GM12878 (cell line): Measurements from ENCODE around the gene PHACTR3. TPM values are rescaled to one million over a fixed set of nuclear protein-coding genes. Genes with fewer than 3 reads are reported as not detected.

Experiments
- BMI1 ChIP-seq: fragments of 450-650 bp; IDR thresholded peaks from 2 replicates; pipeline ENCODE4 v1.6.1; 2016; ENCODE audit warnings: mild to moderate bottlenecking, moderate library complexity, borderline replicate concordance
- MXI1 ChIP-seq: fragments of 150-350 bp; IDR thresholded peaks from 2 replicates; pipeline ENCODE4 v1.6.1; 2011; ENCODE audit warnings: low read depth, mild to moderate bottlenecking, inconsistent platforms, low read length, improper control_type of control experiment
- NFYA ChIP-seq: IDR thresholded peaks from 2 replicates; pipeline ENCODE4 v1.6.1; 2011; ENCODE audit warnings: low read depth, mild to moderate bottlenecking, low read length, improper control_type of control experiment, borderline replicate concordance
- SREBF1 ChIP-seq: IDR thresholded peaks from 2 replicates; pipeline ENCODE4 v1.6.1; 2012; ENCODE audit warnings: mild to moderate bottlenecking, low read length
- TCF7 ChIP-seq: IDR thresholded peaks from 2 replicates; pipeline ENCODE4 v1.6.1; 2014; ENCODE audit warnings: antibody characterized with exemption, borderline replicate concordance
- polyA plus RNA-seq, 11 experiments: library from polyadenylated mRNA; depleted of rRNA in 4 of 11; unstranded in 6 of 11; stranded (reverse) in 5 of 11; fragments of >200 nt; fragmentation: Nextera tagmentation in 4 of 11; fragmentation: Illumina TruSeq in 1 of 11; extraction: Ambion mirVana in 4 of 11; extraction: Trizol in 1 of 11; gene quantifications; 1 replicate in 1 of 11; 2 replicates in 10 of 11; pipeline versions ENCODE4 v1.2.1 to v1.2.3, GENCODE V29; 2011 to 2016; ENCODE audit warnings: inconsistent platforms in 2 of 11, missing spikeins in 2 of 11, low read depth in 1 of 11
- total RNA-seq, 4 experiments: library from RNA; depleted of rRNA in 3 of 4; stranded (reverse); fragments of >200 nt in 3 of 4; fragmentation: Illumina TruSeq in 1 of 4; extraction: Trizol in 1 of 4; gene quantifications; 2 replicates each; pipeline versions ENCODE4 v1.2.1 to v1.2.3, GENCODE V29; 2013 to 2021
- TF ChIP-seq, protein P1 (sequence below): fragments of 450-650 bp; IDR thresholded peaks from 2 replicates; pipeline ENCODE4 v1.6.1; 2016; ENCODE audit warnings: mild to moderate bottlenecking, moderate library complexity, borderline replicate concordance
- TF ChIP-seq, protein P2 (sequence below): fragments of 450-650 bp; formaldehyde crosslinking; IDR thresholded peaks from 2 replicates; pipeline ENCODE4 v1.4.0; 2020; ENCODE audit warnings: mild to moderate bottlenecking, moderate library complexity
- TF ChIP-seq, protein P3 (sequence below): fragments of 450-650 bp; IDR thresholded peaks from 2 replicates; pipeline ENCODE4 v1.6.1; 2017; ENCODE audit warnings: mild to moderate bottlenecking, moderate library complexity

PHACTR3 gene
- total and polyA plus RNA-seq, 10 of the 15 experiments (the other 5 are each of a cell fraction or from before 2014, with no cell fraction given), result 0.17 to 2.7 (median 0.27) TPM; not detected in 1

DNA sequence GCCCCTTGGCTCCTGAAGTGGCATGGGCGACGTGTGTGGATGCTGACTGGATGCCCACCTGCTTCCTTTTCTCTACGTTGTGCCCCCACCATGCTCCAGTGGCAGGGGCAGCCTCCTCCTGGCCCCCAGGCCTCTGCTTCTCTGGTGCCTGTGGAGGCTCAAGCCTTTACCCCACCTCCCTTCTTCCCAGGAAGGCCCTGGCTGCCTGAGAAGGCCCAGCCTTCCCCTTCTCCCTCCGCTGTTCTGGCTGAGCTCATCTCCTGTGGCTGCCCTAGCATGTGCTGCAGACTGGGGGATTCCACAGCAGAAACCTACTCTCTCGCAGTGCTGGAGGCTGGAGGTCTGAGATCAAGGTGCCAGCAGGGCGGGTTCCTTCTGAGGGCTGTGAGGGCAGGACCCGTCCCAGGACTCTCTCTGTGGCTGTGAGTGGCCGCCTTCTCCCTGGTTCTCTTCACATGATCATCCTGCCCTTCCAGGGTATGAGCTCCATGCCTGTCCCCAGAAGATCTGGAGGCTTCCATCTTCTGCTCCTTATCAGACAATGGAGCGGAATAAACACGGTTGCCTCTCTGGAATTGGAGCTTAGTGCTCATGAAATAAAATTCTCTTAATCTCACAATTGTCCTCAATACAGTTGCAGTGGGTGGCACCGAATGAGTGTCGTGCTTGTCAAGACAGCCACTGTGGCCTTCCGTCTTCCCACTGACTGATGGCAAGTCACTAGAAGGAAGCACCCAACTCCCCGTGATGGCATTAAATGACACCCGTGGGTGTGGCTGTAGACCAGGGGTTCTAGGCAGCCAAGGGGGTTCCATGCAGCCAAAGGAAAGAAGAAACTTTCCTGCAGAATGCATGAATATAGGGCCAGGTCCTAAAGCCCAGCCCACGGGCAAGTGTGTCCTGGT, 25.1 kb downstream of the PHACTR3 start (continued):
- TF ChIP-seq, protein P1, sequence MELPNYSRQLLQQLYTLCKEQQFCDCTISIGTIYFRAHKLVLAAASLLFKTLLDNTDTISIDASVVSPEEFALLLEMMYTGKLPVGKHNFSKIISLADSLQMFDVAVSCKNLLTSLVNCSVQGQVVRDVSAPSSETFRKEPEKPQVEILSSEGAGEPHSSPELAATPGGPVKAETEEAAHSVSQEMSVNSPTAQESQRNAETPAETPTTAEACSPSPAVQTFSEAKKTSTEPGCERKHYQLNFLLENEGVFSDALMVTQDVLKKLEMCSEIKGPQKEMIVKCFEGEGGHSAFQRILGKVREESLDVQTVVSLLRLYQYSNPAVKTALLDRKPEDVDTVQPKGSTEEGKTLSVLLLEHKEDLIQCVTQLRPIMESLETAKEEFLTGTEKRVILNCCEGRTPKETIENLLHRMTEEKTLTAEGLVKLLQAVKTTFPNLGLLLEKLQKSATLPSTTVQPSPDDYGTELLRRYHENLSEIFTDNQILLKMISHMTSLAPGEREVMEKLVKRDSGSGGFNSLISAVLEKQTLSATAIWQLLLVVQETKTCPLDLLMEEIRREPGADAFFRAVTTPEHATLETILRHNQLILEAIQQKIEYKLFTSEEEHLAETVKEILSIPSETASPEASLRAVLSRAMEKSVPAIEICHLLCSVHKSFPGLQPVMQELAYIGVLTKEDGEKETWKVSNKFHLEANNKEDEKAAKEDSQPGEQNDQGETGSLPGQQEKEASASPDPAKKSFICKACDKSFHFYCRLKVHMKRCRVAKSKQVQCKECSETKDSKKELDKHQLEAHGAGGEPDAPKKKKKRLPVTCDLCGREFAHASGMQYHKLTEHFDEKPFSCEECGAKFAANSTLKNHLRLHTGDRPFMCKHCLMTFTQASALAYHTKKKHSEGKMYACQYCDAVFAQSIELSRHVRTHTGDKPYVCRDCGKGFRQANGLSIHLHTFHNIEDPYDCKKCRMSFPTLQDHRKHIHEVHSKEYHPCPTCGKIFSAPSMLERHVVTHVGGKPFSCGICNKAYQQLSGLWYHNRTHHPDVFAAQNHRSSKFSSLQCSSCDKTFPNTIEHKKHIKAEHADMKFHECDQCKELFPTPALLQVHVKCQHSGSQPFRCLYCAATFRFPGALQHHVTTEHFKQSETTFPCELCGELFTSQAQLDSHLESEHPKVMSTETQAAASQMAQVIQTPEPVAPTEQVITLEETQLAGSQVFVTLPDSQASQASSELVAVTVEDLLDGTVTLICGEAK, result no peak
- TF ChIP-seq SREBF1 (no peak), BMI1 (no peak), MXI1 (no peak), NFYA (no peak), TCF7 (no peak)
- TF ChIP-seq, protein P2, sequence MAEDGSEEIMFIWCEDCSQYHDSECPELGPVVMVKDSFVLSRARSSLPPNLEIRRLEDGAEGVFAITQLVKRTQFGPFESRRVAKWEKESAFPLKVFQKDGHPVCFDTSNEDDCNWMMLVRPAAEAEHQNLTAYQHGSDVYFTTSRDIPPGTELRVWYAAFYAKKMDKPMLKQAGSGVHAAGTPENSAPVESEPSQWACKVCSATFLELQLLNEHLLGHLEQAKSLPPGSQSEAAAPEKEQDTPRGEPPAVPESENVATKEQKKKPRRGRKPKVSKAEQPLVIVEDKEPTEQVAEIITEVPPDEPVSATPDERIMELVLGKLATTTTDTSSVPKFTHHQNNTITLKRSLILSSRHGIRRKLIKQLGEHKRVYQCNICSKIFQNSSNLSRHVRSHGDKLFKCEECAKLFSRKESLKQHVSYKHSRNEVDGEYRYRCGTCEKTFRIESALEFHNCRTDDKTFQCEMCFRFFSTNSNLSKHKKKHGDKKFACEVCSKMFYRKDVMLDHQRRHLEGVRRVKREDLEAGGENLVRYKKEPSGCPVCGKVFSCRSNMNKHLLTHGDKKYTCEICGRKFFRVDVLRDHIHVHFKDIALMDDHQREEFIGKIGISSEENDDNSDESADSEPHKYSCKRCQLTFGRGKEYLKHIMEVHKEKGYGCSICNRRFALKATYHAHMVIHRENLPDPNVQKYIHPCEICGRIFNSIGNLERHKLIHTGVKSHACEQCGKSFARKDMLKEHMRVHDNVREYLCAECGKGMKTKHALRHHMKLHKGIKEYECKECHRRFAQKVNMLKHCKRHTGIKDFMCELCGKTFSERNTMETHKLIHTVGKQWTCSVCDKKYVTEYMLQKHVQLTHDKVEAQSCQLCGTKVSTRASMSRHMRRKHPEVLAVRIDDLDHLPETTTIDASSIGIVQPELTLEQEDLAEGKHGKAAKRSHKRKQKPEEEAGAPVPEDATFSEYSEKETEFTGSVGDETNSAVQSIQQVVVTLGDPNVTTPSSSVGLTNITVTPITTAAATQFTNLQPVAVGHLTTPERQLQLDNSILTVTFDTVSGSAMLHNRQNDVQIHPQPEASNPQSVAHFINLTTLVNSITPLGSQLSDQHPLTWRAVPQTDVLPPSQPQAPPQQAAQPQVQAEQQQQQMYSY, result no peak
- TF ChIP-seq, protein P3, sequence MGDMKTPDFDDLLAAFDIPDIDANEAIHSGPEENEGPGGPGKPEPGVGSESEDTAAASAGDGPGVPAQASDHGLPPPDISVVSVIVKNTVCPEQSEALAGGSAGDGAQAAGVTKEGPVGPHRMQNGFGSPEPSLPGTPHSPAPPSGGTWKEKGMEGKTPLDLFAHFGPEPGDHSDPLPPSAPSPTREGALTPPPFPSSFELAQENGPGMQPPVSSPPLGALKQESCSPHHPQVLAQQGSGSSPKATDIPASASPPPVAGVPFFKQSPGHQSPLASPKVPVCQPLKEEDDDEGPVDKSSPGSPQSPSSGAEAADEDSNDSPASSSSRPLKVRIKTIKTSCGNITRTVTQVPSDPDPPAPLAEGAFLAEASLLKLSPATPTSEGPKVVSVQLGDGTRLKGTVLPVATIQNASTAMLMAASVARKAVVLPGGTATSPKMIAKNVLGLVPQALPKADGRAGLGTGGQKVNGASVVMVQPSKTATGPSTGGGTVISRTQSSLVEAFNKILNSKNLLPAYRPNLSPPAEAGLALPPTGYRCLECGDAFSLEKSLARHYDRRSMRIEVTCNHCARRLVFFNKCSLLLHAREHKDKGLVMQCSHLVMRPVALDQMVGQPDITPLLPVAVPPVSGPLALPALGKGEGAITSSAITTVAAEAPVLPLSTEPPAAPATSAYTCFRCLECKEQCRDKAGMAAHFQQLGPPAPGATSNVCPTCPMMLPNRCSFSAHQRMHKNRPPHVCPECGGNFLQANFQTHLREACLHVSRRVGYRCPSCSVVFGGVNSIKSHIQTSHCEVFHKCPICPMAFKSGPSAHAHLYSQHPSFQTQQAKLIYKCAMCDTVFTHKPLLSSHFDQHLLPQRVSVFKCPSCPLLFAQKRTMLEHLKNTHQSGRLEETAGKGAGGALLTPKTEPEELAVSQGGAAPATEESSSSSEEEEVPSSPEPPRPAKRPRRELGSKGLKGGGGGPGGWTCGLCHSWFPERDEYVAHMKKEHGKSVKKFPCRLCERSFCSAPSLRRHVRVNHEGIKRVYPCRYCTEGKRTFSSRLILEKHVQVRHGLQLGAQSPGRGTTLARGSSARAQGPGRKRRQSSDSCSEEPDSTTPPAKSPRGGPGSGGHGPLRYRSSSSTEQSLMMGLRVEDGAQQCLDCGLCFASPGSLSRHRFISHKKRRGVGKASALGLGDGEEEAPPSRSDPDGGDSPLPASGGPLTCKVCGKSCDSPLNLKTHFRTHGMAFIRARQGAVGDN, result no peak
- TF ChIP-seq, all 136 proteins: peak for 0
